ENCODE data around the gene RBBP8NL. TPM values are rescaled to one million over a fixed set of nuclear protein-coding genes. Genes with fewer than 3 reads are reported as not detected.

RBBP8NL gene, protein sequence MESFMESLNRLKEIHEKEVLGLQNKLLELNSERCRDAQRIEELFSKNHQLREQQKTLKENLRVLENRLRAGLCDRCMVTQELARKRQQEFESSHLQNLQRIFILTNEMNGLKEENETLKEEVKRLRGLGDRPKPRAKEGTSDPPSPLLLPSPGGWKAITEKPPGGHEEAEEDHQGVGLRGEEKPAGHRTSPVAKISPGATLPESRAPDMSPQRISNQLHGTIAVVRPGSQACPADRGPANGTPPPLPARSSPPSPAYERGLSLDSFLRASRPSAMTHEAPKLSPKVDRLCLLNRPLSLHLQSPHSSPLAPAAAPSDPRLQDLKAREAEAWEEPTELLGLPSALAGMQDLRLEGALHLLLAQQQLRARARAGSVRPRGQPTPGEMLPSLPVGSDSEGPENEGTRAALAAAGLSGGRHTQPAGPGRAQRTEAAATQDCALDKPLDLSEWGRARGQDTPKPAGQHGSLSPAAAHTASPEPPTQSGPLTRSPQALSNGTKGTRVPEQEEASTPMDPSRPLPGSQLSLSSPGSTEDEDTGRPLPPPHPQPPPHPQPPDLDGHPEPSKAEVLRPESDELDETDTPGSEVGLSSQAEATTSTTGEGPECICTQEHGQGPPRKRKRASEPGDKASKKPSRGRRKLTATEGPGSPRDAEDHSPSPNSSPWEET
- total RNA-seq = not detected

DNA sequence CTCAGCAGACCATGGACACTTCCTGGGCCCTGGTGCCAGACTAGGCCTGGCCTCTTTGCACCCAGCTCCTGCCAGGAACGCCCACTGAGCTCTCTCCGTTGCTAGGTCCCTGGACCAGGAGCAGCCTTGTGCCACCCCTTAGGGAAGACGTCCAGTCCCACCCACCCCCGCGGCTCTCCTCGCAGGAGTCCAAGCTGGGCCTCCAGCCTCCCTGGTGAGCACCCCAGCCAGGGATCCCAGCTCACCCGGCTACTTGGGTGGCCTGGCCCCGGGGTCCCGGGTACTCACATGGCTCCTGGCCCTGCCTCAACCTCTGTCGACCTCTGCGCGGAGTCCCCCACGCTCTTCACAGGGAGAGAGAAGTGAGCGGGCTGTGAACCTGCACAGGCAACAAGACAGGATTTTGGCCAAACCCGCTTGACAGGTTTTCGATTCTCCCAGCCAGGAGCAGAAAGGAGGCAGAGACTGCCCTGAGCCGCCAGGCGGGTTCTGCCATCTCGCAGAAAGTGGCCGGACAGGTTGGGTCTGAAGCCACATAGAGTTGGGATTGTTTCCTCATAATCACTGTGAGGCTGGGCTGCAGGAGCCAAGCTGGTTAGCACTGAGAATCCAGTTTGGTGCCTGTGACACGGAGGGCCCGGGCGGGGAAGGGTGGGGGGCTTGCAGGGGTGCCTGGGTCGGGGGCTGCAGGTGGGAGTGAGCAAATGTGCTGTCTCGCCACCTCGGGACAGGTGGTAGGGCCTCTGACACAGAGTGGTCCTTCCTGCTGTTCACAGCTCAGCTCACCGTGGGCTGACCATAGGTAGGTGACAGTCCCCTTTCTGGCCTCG is at the start of gene RBBP8NL:
RBBP8NL (minus strand) TSS at position 368 of the 830 bp plus-strand sequence. CDS start 7,892 bp downstream, outside the sequence.

DNA sequence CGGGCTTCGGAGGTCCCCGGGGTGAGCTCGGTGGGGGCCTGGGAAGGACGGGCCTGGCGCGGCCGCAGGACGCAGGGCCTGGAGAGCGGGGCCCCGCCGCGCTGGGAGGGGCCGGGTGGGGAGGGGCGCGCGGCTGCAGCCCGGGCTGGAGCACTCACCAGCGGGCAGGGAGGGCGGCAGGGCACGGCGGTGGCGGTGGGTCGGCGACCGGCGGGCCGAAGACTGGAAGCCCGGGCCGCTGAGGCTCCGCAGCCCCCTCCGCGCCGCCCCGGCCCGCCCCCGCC is 48.4 kb upstream of the RBBP8NL start, which contains the start of gene GATA5:
GATA5 (minus strand) TSS at position 224 of the 284 bp plus-strand sequence. CDS start 474 bp downstream, outside the sequence.

DNA sequence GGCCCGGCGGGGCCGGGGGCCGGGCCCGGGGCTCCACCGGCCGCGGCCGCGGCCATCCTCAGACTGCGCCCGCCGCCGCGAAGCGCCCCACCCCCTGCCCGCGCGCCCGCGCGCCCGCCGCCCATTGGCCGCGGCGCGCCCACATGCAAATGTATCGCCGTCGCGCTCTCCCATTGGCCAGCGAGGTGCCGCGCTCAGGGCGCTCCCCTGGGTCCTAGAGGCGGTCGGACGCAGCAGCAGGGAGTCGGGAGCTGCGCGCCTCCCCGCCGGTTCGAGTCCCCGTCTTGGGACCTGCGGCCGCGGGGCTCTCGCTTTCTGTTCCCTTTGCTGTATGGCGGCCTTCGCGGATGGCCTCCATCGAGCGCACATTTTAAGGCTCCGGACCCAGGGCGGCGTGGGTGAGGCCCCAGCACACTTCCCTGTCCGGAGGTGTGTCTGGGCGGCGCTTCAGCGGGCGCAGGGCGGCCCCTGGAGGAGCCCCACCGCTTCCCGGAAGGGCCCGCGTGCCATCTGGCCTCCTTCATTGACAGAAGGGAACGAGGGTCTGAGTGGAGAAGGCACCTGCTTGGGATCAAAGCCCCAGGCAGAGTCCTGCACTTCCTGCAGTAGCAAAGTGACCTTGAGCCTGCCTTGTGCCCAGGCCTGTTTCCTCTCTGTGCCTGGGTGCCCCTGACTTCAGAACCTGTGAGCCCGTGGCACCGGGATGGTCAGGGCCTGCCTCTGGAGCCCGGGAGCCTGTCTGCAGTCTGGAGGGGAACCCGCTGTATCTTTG is 19.9 kb downstream of the RBBP8NL start, which contains the start of gene CABLES2:
CABLES2 (minus strand) TSS at position 65 of the 772 bp plus-strand sequence; CDS start at position 56, 9 bp downstream.

DNA sequence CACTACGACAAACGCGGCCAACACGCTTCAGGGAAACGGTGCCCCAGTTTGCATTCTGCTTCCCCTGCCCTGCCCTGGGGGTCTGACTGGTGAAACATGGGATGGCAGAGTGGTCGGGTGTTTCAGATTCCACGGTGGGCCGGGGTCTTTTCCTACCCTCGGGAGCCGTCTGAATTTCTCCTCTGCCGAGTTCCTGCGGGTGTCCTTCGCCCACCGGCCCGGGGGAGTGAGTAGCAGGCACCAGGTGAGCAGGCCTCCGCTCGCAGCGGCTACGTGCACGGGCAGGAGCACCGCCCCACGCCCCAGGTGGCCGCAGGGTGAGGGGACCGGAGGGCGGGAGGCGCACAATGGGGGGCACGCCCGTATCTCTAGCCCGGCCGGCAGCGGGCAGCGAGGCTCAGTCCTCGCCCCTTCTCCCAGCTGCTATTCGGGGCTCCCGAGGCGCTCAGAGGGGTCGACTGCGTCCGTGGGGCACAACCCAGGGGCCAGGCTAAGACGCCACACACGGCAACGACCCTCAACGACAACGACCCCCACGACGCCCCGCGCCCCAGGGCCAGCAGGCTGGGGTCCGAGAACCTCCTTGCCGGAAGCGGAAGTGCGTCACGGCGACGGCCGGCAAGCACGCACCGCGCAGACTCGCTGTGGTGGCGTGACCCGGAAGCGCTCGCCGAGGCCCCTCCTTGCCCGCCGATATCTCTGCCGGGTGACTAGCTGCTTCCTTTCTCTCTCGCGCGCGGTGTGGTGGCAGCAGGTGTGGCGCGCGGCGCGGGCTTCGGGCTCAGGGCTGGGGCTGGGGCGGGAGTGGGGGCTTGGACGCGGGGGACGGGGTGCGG is 40.7 kb downstream of the RBBP8NL start, which contains the start of gene RPS21:
RPS21 (plus strand) TSS at position 721 of the 836 bp plus-strand sequence. CDS start 236 bp downstream, outside the sequence.

DNA sequence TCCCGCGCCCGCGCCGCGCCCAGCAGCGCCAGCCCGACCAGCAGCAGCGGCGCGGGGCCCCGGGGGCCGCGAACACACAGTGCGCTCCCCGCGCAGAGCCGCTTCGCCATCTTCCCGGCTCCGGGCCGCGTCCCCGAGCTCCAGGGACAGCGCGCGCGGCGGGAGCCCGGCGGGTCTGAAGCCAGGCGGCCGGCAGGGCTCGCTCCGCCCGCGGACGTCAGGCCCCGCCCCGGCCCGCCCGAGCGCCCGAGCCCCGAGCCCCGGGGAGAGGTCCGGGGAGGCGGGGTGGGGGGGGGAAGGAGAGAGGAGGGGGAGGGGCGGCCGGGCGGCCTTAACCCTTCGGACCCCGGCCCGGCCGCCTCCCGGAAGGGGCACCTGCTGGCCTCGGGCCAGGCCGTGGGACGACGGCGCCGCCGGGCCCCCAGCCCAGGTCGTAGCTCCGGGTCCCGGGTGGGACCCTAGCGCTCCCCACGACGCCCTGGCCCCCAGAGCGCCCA is 60.2 kb downstream of the RBBP8NL start, which contains the start of gene LAMA5:
LAMA5 (minus strand) TSS at position 177 of the 497 bp plus-strand sequence; CDS start at position 110, 67 bp downstream.

Other genes with a start within 250 kb of the RBBP8NL start
- gene MTG2, start 244.5 kb downstream of the RBBP8NL start, total RNA-seq = 27.5 TPM
- gene HRH3, start 207.3 kb downstream of the RBBP8NL start, total RNA-seq = 0.31 TPM
- 45.1 TPM for gene OSBPL2, start 189.0 kb downstream of the RBBP8NL start, total RNA-seq
- 36.3 TPM for gene ADRM1, start 124.5 kb downstream of the RBBP8NL start, total RNA-seq
- gene LAMA5, start 60.2 kb downstream of the RBBP8NL start, total RNA-seq = 44.4 TPM
- gene RPS21, start 40.4 kb downstream of the RBBP8NL start, total RNA-seq = 486 TPM
- gene CABLES2, start 20.3 kb downstream of the RBBP8NL start, total RNA-seq = 7.2 TPM
- not detected for gene GATA5, start 48.5 kb upstream of the RBBP8NL start, total RNA-seq
- 2.5 TPM for gene SLCO4A1, start 215.0 kb upstream of the RBBP8NL start, total RNA-seq